Retinal pigment epithelial cell (primary cell): Measurements from ENCODE around the gene VMA21.

Experiments used
- DNase-seq: peaks from one replicate; pipeline ENCODE4 v3.0.0-alpha.2; 2010; ENCODE audit warnings: low read depth
- H3K4me3 ChIP-seq: 2 replicates; pipeline ENCODE4 v1.5.1; 2011; ENCODE audit warnings: mild to moderate bottlenecking, low read length, control low read depth, moderate library complexity
- TF ChIP-seq, protein P1 (sequence below): conservative IDR thresholded peaks from 2 replicates; pipeline ENCODE4 v1.5.1; 2011; ENCODE audit warnings: low read depth, low read length, control low read depth, inconsistent platforms

Gene VMA21

DNA sequence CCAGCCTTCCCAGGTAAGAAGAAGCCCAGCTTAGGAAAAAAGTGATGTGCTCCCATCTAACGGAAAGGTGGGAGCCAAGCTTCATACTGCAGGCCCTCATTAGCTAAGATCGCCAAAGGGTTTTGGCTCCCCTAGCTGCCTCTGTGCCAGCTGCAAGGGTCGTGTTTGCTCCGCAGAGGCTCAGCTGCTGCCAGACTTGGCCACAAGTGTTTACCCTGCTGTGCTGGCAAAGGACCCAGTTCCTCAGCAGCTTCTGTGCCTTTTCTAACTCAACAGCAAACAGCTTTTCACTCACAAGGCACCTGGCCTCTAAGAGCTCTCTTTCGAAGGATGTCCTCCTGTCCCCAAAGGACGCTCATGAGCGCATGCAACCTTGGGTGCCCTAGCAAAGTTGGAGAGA is 12.2 kb upstream of the VMA21 start:
- no peak for DNase-seq
- TF ChIP-seq, protein P1, sequence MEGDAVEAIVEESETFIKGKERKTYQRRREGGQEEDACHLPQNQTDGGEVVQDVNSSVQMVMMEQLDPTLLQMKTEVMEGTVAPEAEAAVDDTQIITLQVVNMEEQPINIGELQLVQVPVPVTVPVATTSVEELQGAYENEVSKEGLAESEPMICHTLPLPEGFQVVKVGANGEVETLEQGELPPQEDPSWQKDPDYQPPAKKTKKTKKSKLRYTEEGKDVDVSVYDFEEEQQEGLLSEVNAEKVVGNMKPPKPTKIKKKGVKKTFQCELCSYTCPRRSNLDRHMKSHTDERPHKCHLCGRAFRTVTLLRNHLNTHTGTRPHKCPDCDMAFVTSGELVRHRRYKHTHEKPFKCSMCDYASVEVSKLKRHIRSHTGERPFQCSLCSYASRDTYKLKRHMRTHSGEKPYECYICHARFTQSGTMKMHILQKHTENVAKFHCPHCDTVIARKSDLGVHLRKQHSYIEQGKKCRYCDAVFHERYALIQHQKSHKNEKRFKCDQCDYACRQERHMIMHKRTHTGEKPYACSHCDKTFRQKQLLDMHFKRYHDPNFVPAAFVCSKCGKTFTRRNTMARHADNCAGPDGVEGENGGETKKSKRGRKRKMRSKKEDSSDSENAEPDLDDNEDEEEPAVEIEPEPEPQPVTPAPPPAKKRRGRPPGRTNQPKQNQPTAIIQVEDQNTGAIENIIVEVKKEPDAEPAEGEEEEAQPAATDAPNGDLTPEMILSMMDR: no peak
- no peak overlapping the region for H3K4me3 ChIP-seq

DNA sequence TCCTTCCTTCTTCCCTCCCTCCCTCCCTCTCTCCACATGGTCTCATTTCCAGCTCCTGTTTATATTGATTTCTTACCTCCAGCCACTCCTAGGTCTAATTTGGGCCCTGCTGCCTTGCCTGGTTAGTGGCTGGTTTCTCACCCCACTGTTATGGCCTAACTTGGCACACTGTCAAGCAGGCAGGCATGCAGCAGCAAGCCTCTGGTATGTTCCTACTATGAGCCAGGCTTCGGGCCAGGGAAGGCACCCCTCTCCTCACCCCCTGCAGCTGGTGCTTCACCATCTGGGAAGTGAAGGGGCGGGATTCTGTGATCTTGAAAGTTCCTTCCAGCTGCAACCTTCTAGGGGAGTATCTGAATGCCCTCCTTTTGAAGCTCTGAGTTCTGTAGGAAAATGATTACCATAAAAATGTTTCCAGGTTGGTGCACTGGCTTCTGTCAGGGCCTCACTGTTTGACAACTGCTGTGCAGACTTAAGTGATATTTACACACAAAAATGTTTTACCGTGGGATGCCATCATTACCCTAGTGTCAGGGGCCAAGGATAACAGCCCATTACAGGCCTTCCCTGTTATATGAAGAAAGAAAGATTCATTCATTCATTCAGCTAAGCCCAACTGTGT is 10.1 kb upstream of the VMA21 start:
- no peak for DNase-seq
- H3K4me3 ChIP-seq: no peak overlapping the region
- TF ChIP-seq, protein P1: no peak

DNA sequence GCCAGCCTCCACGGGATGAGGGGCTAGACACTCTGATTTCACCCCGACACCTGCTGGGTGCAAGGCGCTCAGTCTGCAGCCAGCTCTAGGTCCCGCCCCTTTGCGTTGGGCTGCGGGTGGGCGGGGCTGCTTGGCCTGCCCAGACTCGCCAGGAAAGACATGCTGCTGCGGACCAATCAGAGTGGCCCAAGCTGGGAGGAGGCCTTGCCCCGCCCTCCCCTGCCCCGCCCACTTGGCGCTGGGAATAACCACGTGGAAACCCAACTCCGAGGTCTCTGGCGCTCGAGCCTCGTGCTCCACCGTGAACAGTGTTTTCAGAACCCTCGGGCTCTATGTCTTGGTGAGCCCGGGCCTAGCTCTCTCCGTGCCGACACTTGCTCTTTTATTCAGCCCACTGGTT is 5.3 kb upstream of the VMA21 start:
- TF ChIP-seq, protein P1: no peak
- no peak for DNase-seq
- H3K4me3 ChIP-seq: no peak overlapping the region

DNA sequence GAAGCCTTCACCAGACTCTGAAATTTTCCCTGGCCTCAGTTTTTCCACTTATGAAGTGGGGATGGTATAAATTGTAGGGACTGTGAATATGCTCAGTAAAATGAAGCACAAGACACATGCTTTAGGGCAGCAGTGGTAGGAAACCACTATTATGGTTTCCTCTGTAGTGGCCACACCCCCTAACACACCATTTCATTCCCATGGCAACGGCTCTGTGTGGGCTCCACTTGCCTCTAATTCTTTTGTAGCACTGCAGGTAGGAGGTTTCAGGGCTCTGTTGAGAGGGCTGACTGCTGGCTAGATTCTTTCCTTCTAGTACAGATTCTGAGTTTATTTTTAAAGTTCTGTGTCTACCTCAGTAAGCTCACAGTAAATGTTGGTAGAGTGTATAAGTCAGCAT is 3.5 kb upstream of the VMA21 start:
- H3K4me3 ChIP-seq: no peak overlapping the region
- TF ChIP-seq, protein P1: no peak
- DNase-seq: no peak

DNA sequence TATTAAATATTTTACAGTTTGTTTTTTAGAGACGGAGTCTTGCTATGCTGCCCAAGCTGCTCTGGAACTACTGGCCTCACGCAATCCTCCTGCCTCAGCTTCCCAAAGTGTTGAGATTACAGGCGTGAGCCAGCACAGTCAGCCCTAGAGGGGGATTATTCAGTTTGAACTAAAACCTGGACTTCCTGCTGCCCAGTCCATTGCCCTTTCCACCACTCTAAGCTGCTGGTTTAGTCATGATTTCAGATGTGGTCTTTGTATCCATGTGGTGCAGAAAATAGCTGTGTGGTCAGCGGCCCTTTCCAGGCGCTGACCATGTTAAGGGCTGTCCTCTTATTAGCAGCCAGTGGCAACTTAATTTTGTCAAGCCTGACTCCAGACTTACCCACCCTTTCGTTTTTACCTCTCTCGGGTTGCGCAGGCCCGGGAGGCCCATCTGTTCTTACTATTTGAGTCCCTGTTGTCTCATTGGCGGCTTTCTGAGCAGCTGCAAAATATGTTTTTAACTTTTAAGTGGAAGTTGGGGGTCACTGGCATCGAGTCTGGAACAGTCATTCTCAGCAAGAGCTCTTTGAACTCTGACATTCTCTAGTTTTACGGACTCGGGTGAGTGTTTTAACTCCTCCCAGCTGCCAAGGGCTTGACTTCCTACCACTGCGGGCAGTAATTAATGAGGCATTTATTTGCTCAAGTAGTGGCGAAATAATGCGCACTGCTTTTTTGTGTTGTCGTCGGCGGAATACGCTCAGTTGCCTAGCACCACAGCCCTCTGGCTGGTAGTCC is 773 bp upstream of the VMA21 start:
- peak overlapping the region; percentile 52 for H3K4me3 ChIP-seq
- peak; percentile 36 for DNase-seq
- TF ChIP-seq, protein P1: no peak

DNA sequence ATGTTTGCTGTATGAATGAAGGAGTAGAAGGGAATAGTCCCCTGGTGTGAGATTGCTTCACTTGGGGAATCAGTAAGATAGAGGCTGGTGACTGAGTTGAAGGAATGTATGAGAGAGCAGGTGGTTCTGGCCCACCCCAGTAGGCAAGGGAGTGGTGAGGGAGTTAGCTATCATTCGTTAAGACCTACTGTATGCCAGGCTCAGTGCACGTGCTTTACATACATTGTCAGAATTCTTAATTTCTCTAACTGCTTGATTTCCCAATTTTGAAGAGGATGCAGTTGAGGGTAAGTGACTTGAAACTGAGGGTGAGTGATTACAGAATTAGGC is 700 bp downstream of the VMA21 start:
- TF ChIP-seq, protein P1: no peak
- peak overlapping the region; percentile 78 for H3K4me3 ChIP-seq
- DNase-seq: no peak

DNA sequence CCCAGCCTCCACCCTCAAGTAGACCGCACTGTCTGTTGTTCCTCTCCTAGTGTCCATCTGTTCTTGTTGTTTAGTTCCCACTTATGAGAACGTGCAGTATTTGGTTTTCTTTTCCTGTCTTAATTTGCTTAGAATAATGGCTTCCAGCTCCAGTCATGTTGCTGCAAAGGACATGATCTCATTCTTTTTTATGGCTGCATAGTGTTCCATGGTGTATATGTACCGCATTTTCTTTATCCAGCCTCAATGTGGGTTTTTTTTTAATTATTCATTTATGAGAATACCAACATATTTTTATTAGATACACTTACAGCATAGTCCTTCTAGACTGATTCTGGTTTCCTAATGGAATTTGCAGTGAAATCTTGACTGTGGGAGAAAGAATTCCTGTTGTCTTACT is 1.3 kb downstream of the VMA21 start:
- TF ChIP-seq, protein P1: no peak
- no peak for DNase-seq
- H3K4me3 ChIP-seq: no peak overlapping the region
